HG03045 (cell line): ENCODE results near the gene ZNF48.

Source experiments
- ATAC-seq: cut with Tn5 transposase; IDR thresholded peaks from one replicate; pipeline ENCODE4 v1.9.1; 2021; ENCODE audit warnings: mild to moderate bottlenecking, moderate library complexity; ENCODE audit not compliant: unreplicated experiment

The ZNF48 gene

GRCh38 chr16:30401768-30402425, 6.7 kb downstream of the ZNF48 start:
- ATAC-seq = no peak

- no peak for ATAC-seq
Observed at GRCh38 chr16:30406795-30407101, 11.5 kb downstream of the ZNF48 start.

GRCh38 chr16:30407102-30407803, 12.0 kb downstream of the ZNF48 start, which contains the start of gene ZNF771:
Gene ZNF771 (plus strand): TSS chr16:30407606. CDS start chr16:30408054, 448 bp downstream.
- peak; percentile 86 for ATAC-seq

DNA sequence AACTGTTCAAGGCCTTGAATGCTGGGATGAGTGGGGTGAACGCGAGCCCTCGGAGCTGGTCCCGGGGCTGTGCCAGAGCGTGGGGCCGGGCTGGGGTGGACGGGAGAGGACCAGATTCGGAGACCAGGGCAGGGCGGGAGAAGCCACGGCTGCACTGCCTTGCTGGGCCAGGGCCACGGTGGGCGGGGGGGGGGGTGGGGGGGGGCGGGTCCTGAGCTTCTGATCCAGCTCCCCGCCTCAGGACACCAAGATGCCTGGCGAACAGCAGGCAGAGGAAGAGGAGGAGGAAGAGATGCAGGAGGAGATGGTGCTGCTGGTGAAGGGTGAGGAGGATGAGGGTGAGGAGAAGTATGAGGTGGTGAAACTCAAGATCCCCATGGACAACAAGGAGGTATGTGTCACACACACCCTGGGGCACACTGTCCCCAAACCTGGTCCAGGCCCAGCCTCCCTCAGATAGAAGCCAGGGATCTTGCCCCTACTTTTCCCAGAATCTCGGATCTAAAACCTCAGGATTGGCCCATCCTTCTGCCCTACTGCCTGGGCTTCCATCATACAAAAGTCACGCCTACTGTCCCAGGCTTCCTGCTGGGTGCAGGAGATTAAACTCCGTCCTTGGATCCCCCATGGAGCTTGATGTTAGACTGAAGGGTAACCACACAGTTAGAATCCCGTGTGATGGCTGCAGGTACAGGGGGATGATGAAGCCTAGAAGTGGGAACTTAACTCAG, 12.7 kb downstream of the ZNF48 start:
- ATAC-seq = peak; percentile 21

- peak; percentile 37 for ATAC-seq
Observed at GRCh38 chr16:30409125-30410060, 14.2 kb downstream of the ZNF48 start.

DNA sequence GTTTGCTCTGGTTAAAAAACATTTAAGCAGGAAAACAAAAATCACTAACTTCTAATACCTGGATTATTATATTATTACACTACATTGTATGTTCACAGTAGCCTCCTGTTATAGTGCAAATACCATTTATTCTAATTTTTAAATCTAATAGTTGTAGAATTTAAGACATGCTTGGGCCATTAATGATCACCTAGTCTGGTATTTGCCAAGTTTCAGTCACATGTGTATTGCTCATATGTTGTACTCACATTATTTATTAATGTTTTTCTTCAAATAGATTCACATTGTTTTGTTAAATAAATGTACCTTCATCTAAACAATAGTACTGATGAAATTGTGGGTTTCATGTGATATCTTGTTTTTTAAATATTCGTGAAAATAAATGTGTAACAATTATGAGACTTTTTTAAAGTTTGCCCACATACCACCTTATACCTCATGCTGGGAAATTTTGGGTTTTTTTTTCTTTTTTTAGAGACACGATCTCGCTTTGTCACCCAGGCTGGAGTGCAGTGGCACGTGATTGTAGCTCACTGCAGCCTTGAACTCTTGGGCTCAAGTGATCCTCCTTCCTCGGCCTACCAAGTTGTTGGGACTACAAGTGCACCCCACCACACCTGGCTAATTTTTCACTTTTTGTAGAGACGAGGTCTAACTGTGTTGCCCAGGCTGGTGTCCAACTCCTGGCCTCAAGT, 18.0 kb downstream of the ZNF48 start:
- ATAC-seq = no peak

GRCh38 chr16:30414159-30414558, 18.9 kb downstream of the ZNF48 start:
- no peak for ATAC-seq

GRCh38 chr16:30416047-30416603, 20.9 kb downstream of the ZNF48 start:
- ATAC-seq = no peak

GRCh38 chr16:30416624-30417528, 21.7 kb downstream of the ZNF48 start:
- ATAC-seq = no peak

GRCh38 chr16:30417529-30418349, 22.5 kb downstream of the ZNF48 start:
- ATAC-seq = peak; percentile 75

- no peak for ATAC-seq
Observed at GRCh38 chr16:30418350-30419181, 23.3 kb downstream of the ZNF48 start.

DNA sequence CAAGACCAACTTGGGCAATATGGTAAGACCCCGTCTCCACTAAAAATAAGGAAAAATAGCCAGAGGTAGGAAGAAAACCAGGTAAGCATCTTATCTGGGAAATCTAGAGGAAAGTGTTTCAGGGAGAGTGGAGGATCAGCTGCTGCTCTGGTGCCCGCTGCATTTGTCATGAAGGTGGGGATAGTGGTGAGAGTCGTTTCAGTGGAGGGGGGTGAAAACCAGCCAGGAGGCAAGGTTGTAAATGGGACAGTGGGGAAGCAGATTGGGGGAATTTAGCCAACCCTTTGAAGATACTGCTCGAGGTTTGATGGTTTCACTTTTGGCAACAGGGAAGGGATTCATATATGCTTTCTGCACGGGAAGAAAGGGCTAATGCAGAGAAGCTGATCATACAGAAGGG, 25.8 kb downstream of the ZNF48 start:
- ATAC-seq = no peak

DNA sequence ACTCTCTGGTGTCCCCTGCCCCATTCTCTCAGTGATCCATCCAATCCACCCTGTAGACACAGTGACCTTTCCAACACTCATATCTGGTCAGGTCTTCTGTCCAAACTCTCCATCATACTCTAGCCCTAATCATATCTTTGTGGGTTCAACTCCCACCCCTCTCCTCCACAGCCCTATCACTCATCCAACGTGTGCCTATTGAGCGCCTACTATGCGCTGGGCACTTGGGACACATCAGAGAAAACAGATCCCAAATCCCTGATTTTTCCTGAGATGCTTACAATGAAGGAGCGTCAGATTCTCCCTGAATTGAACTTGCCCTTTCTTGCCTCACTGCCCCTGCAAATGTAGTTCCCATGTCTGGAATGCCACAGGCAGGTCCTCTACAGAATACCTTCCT, 32.8 kb downstream of the ZNF48 start:
- ATAC-seq = no peak

DNA sequence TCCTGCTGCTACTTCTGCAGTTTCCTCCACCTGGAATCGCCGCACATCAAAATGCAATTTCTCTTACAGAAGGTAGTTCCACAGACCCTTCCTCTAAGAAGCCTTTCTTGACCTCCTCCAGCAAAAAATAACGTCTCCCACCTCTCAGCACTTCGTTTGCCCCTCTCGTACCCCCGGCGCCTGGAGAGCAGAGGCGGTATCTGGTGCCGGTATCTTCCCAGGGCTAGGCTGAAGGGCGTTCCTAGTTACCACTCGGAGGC, 34.1 kb downstream of the ZNF48 start:
- ATAC-seq = no peak

DNA sequence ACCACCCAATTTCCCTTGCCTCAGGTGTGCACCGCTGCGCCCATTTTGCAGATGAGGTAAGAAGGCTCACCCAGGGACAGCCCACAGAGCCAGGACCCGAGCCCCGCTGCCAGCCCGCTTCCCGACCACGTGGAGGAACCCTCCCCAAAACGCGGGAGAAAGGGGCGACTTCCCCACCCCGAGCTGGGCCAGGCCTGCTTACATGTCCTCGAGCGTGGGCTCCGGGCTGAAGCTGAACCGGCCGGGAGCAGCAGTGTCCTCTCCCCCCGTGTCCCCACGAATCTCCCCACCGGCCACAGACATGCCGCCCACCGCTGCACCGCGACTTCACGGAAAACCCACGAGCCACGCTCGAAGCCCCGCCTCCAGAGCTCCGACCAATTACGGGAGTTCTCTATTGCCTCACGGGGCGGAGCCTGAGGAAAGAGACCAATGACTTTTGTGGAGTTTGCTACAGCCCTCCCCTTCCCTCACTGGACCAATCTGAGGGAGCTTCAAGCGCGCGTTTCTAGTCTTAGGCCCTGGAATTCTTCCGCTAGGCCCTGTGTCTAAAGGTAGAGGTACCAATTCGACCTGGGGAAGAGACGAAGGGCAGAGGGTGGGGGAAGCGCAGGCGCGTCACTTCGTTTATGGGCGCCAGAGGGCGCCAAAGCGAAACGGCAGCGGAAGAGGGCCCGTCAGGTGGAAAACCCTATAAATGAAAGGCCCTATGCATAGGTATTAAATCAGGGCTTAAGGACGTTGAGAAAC, 34.6 kb downstream of the ZNF48 start, which contains the start of gene DCTPP1:
TSS of gene DCTPP1 (minus strand) at position 353 of the 750 bp plus-strand sequence. CDS start at position 303, 50 bp downstream.
- ATAC-seq = peak; percentile 95

GRCh38 chr16:30430428-30430970, 35.3 kb downstream of the ZNF48 start:
- ATAC-seq = peak; percentile 10
